ENCODE data around the gene SEC22C.

SEC22C gene

GRCh38 chr3:42535981-42536784 lies 45.6 kb downstream of the SEC22C start:
- no peak for DNase-seq (ENCODE audit: low read depth in 2 of 2)

- no peak for DNase-seq (ENCODE audit: low read depth in 2 of 2)
These were observed 48.4 kb downstream of the SEC22C start for GRCh38 chr3:42533161-42533897.

- no peak for DNase-seq (ENCODE audit: low read depth in 2 of 2)
These were observed 49.5 kb downstream of the SEC22C start for GRCh38 chr3:42532229-42532628.

- no peak for DNase-seq (ENCODE audit: low read depth in 2 of 2)
These were observed 50.3 kb downstream of the SEC22C start for GRCh38 chr3:42531470-42531869.

- DNase-seq (ENCODE audit: low read depth in 2 of 2) = no peak
These were observed 51.7 kb downstream of the SEC22C start for GRCh38 chr3:42530073-42530472.

- no peak for DNase-seq (ENCODE audit: low read depth in 2 of 2)
These were observed 52.3 kb downstream of the SEC22C start for GRCh38 chr3:42529468-42529867.

GRCh38 chr3:42527368-42527917 lies 54.3 kb downstream of the SEC22C start:
- no peak for DNase-seq (ENCODE audit: low read depth in 2 of 2)

- peak in 1 of 2 donors; percentile 16 for DNase-seq (ENCODE audit: low read depth in 2 of 2)
These were observed 55.0 kb downstream of the SEC22C start for GRCh38 chr3:42526616-42527367.

GRCh38 chr3:42525736-42526345 lies 55.9 kb downstream of the SEC22C start:
- no peak for DNase-seq (ENCODE audit: low read depth in 2 of 2)

- no peak for DNase-seq (ENCODE audit: low read depth in 2 of 2)
These were observed 56.6 kb downstream of the SEC22C start for GRCh38 chr3:42525212-42525611.

- no peak for DNase-seq (ENCODE audit: low read depth in 2 of 2)
These were observed 57.0 kb downstream of the SEC22C start for GRCh38 chr3:42524751-42525150.

GRCh38 chr3:42520906-42521305 lies 60.9 kb downstream of the SEC22C start:
- DNase-seq (ENCODE audit: low read depth in 2 of 2) = no peak

GRCh38 chr3:42520336-42520735 lies 61.4 kb downstream of the SEC22C start:
- DNase-seq (ENCODE audit: low read depth in 2 of 2) = no peak

GRCh38 chr3:42519568-42519962 lies 62.2 kb downstream of the SEC22C start:
- no peak for DNase-seq (ENCODE audit: low read depth in 2 of 2)

- DNase-seq (ENCODE audit: low read depth in 2 of 2) = no peak
These were observed 62.8 kb downstream of the SEC22C start for GRCh38 chr3:42518800-42519567.

- no peak for DNase-seq (ENCODE audit: low read depth in 2 of 2)
These were observed 64.7 kb downstream of the SEC22C start for GRCh38 chr3:42517117-42517516.

GRCh38 chr3:42516443-42516842 lies 65.3 kb downstream of the SEC22C start:
- DNase-seq (ENCODE audit: low read depth in 2 of 2) = no peak

- no peak for DNase-seq (ENCODE audit: low read depth in 2 of 2)
These were observed 65.8 kb downstream of the SEC22C start for GRCh38 chr3:42515976-42516375.

- no peak for DNase-seq (ENCODE audit: low read depth in 2 of 2)
These were observed 66.3 kb downstream of the SEC22C start for GRCh38 chr3:42515391-42515916.

- no peak for DNase-seq (ENCODE audit: low read depth in 2 of 2)
These were observed 66.9 kb downstream of the SEC22C start for GRCh38 chr3:42514876-42515275.

GRCh38 chr3:42513521-42513920 lies 68.2 kb downstream of the SEC22C start:
- DNase-seq (ENCODE audit: low read depth in 2 of 2) = no peak

Measured in stimulated activated CD8-positive, alpha-beta memory T cell treated with anti-CD3 and anti-CD28 coated beads, Interleukin-2, amount 100 ng/mL, for 1 hour (primary cell).